ENCODE measurements around the gene SLC8B1. TPM values are rescaled to one million over a fixed set of nuclear protein-coding genes. Genes with fewer than 3 reads are reported as not detected.

Gene SLC8B1
- total and polyA plus RNA-seq, 4 donors = 9.9 to 23.8 (median 14.2) TPM

- H3K27ac ChIP-seq (ENCODE audit: low read depth in 1 of 2, low read length in 2 of 2) = no peak overlapping the region
- H3K27me3 ChIP-seq (ENCODE audit: control insufficient read depth in 4 of 4, insufficient read depth in 4 of 4, low read length in 3 of 4) = no peaks in the 10 kb centered on the region
- H3K4me3 ChIP-seq (ENCODE audit: low read depth in 1 of 3, low read length in 3 of 3) = no peak overlapping the region
- H3K4me1 ChIP-seq (ENCODE audit: control insufficient read depth in 4 of 4, insufficient read depth in 4 of 4, low read length in 3 of 4) = peaks cover 3 to 12% (median 8%) of the 10 kb centered on the region in 4 donors
- H3K9ac ChIP-seq (ENCODE audit: low read depth in 1 of 2, low read length in 2 of 2) = no peak overlapping the region
- no peak for TF ChIP-seq ATF3 (IDR thresholded peaks at IDR 0.05)
- TF ChIP-seq HNF4A (conservative IDR thresholded peaks at IDR 0.05) = no peak
- TF ChIP-seq RAD21 (IDR thresholded peaks at IDR 0.05) = no peak
- TF ChIP-seq FOXA2 (IDR thresholded peaks at IDR 0.05) = no peak
- TF ChIP-seq EGR1 (IDR thresholded peaks at IDR 0.05; ENCODE audit: low read depth in 2 of 2) = no peak
- TF ChIP-seq JUND (IDR thresholded peaks at IDR 0.05) = no peak
- no peak for TF ChIP-seq SP1 (IDR thresholded peaks at IDR 0.05)
- no peak for TF ChIP-seq RXRA (IDR thresholded peaks at IDR 0.05)
- TF ChIP-seq MAX (IDR thresholded peaks at IDR 0.05) = no peak
- no peak for TF ChIP-seq NR2F2 (IDR thresholded peaks at IDR 0.05)
- TF ChIP-seq TAF1 (conservative IDR thresholded peaks at IDR 0.05) = no peak
- no peak for TF ChIP-seq HNF4G (IDR thresholded peaks at IDR 0.05)
- TF ChIP-seq FOXA1 (IDR thresholded peaks at IDR 0.05) = no peak
- no peak for TF ChIP-seq YY1 (IDR thresholded peaks at IDR 0.05)
- no peak for TF ChIP-seq REST (IDR thresholded peaks at IDR 0.05)
- TF ChIP-seq ZBTB33 (IDR thresholded peaks at IDR 0.05) = no peak
- TF ChIP-seq CTCF (IDR thresholded peaks at IDR 0.05; ENCODE audit: low read depth, low read length, missing input control) = no peak
- no peak for TF ChIP-seq GABPA (IDR thresholded peaks at IDR 0.05 in 1 of 2, conservative IDR thresholded peaks at IDR 0.05 in 1 of 2)
- H3K36me3 ChIP-seq (ENCODE audit: control insufficient read depth in 4 of 4, insufficient read depth in 3 of 4, low read depth in 1 of 4, low read length in 3 of 4) = peaks cover 9 to 42% (median 33%) of the 10 kb centered on the region in 4 donors
- WGBS = 96% methylated on average over 10 of the region's 10 CpGs
- no peak for DNase-seq (ENCODE audit: low spot score)
- no peaks in the 10 kb centered on the region for H3K9me3 ChIP-seq (ENCODE audit: control insufficient read depth in 4 of 4, low read length in 3 of 4)
These were observed 57.9 kb downstream of the SLC8B1 start for GRCh38 chr12:113276946-113277500.
